IMR-90 (cell line): ENCODE data around the gene PTMS. TPM values are rescaled to one million over a fixed set of nuclear protein-coding genes. Genes with fewer than 3 reads are reported as not detected.

ENCODE experiments used
- ATAC-seq: fragments of 200-7000 bp; cut with Tn5 transposase; 2 replicates; pipeline ENCODE4 v1.9.1; 2020; ENCODE audit warnings: low read depth, mild to moderate bottlenecking, moderate library complexity
- BruUV-seq: library from RNA; stranded (reverse); fragments of 400-500 nt; replicated peaks from 2 replicates; lab custom pipeline; 2021; lab: Mats Ljungman, UMichigan
- CTCF ChIA-PET: fragments of 300-600 bp; formaldehyde crosslinking; extraction: SDS; loops from one replicate; lab custom pipeline; 2021; ENCODE audit warnings: antibody characterized with exemption; lab: Yijun Ruan, JAX
- POLR2A ChIA-PET: fragments of 300-600 bp; sonication (Branson Sonifier 250); formaldehyde crosslinking; loops from one replicate; lab custom pipeline; 2022; ENCODE audit warnings: antibody characterized with exemption; ENCODE audit not compliant: unreplicated experiment; lab: Charles Lee
- DNase-seq: peaks from one replicate; pipeline ENCODE4 v3.0.0; 2013
- H2AFZ ChIP-seq: replicated peaks from 2 replicates; pipeline ENCODE3; 2013; ENCODE audit warnings: low read length, mild to moderate bottlenecking; ENCODE audit not compliant: poor library complexity
- H2AK5ac ChIP-seq: 2 replicates; pipeline ENCODE4 v1.6.1; 2013; ENCODE audit warnings: low read depth, low read length, inconsistent platforms
- H2AK9ac ChIP-seq: replicated peaks from 2 replicates; pipeline ENCODE3; 2013; ENCODE audit warnings: mild to moderate bottlenecking, low read depth, low read length, moderate library complexity; ENCODE audit not compliant: poor library complexity
- H2BK120ac ChIP-seq: 2 replicates; pipeline ENCODE4 v1.6.1; 2013; ENCODE audit warnings: low read depth, low read length, inconsistent platforms
- H2BK15ac ChIP-seq: 3 replicates; pipeline ENCODE4 v1.6.1; 2013; ENCODE audit warnings: low read depth, low read length, inconsistent platforms
- H2BK20ac ChIP-seq: 2 replicates; pipeline ENCODE4 v1.6.1; 2013; ENCODE audit warnings: low read depth, mild to moderate bottlenecking, inconsistent platforms, low read length, moderate library complexity
- H2BK5ac ChIP-seq: 2 replicates; pipeline ENCODE4 v1.6.1; 2013; ENCODE audit warnings: mild to moderate bottlenecking, low read depth, low read length, inconsistent platforms; ENCODE audit not compliant: poor library complexity, severe bottlenecking
- H3K14ac ChIP-seq: replicated peaks from 2 replicates; pipeline ENCODE4 v1.6.1; 2013; ENCODE audit warnings: low read depth, low read length, inconsistent platforms
- H3K18ac ChIP-seq: 2 replicates; pipeline ENCODE4 v1.6.1; 2013; ENCODE audit warnings: low read depth, low read length, control low read depth
- H3K23ac ChIP-seq: 2 replicates; pipeline ENCODE4 v1.6.1; 2013; ENCODE audit warnings: low read depth, low read length, inconsistent platforms
- H3K27ac ChIP-seq: 2 replicates; pipeline ENCODE4 v1.5.1; 2013; ENCODE audit warnings: mild to moderate bottlenecking, control low read depth, low read length; ENCODE audit not compliant: insufficient read depth
- H3K27me3 ChIP-seq: 2 replicates; pipeline ENCODE4 v1.6.1; 2013; ENCODE audit warnings: low read length; ENCODE audit not compliant: control insufficient read depth, insufficient read depth
- H3K36me3 ChIP-seq: 2 replicates; pipeline ENCODE4 v1.6.1; 2013; ENCODE audit warnings: low read length, mixed read lengths; ENCODE audit not compliant: control insufficient read depth, insufficient read depth
- H3K4ac ChIP-seq: 2 replicates; pipeline ENCODE4 v1.6.1; 2013; ENCODE audit warnings: low read depth, low read length, inconsistent platforms
- H3K4me1 ChIP-seq: 2 replicates; pipeline ENCODE4 v1.6.1; 2013; ENCODE audit warnings: low read length, mixed read lengths; ENCODE audit not compliant: control insufficient read depth, insufficient read depth
- H3K4me2 ChIP-seq: 2 replicates; pipeline ENCODE4 v1.6.1; 2013; ENCODE audit warnings: low read depth, mild to moderate bottlenecking, control low read depth, low read length, moderate library complexity
- H3K4me3 ChIP-seq: 2 replicates; pipeline ENCODE4 v1.5.1; 2013; ENCODE audit warnings: low read depth, mild to moderate bottlenecking, control low read depth, low read length, moderate library complexity; ENCODE audit not compliant: insufficient read depth
- H3K56ac ChIP-seq: 2 replicates; pipeline ENCODE4 v1.6.1; 2013; ENCODE audit warnings: low read length, inconsistent platforms; ENCODE audit not compliant: insufficient read depth; ENCODE audit errors: extremely low read depth
- H3K79me1 ChIP-seq, 2 experiments: 2 replicates each; pipeline ENCODE4 v1.6.1; 2013; ENCODE audit warnings: low read length in 2 of 2, inconsistent platforms in 1 of 2, low read depth in 1 of 2
- H3K9ac ChIP-seq: 2 replicates; pipeline ENCODE4 v1.6.1; 2013; ENCODE audit warnings: low read depth, low read length, control low read depth
- H3K9me1 ChIP-seq: 2 replicates; pipeline ENCODE4 v1.6.1; 2013; ENCODE audit warnings: low read length, inconsistent platforms; ENCODE audit not compliant: insufficient read depth
- H3K9me3 ChIP-seq: 2 replicates; pipeline ENCODE4 v1.6.1; 2013; ENCODE audit warnings: low read length; ENCODE audit not compliant: control insufficient read depth, insufficient read depth
- H4K20me1 ChIP-seq: 2 replicates; pipeline ENCODE4 v1.6.1; 2013; ENCODE audit warnings: low read length, inconsistent platforms; ENCODE audit not compliant: insufficient read depth
- H4K5ac ChIP-seq: 2 replicates; pipeline ENCODE4 v1.6.1; 2013; ENCODE audit warnings: mild to moderate bottlenecking, low read depth, low read length, control low read depth
- H4K8ac ChIP-seq, 2 experiments: 2 replicates each; pipeline ENCODE4 v1.6.1; 2013; ENCODE audit warnings: low read depth in 2 of 2, low read length in 2 of 2, control low read depth in 1 of 2, inconsistent platforms in 1 of 2
- H4K91ac ChIP-seq: 2 replicates; pipeline ENCODE4 v1.6.1; 2013; ENCODE audit warnings: low read depth, low read length, inconsistent platforms; ENCODE audit not compliant: insufficient read depth
- BHLHE40 ChIP-seq: fragments of 150-350 bp; IDR thresholded peaks from 2 replicates; pipeline ENCODE4 v1.6.1; 2016; ENCODE audit warnings: mild to moderate bottlenecking, low read depth, low read length
- CEBPB ChIP-seq: IDR thresholded peaks from 2 replicates; pipeline ENCODE4 v1.6.1; 2012; ENCODE audit warnings: low read depth, low read length, improper control_type of control experiment
- CHD1 ChIP-seq: IDR thresholded peaks from 2 replicates; pipeline ENCODE4 v1.6.1; 2012; ENCODE audit warnings: low read depth, low read length, improper control_type of control experiment
- CTCF ChIP-seq: conservative IDR thresholded peaks from 2 replicates; pipeline ENCODE4 v1.5.1; 2012; ENCODE audit warnings: mild to moderate bottlenecking, low read depth, low read length, improper control_type of control experiment
- FOS ChIP-seq: fragments of 150-350 bp; IDR thresholded peaks from 2 replicates; pipeline ENCODE4 v1.6.1; 2016; ENCODE audit warnings: low read depth, low read length
- MAFK ChIP-seq: IDR thresholded peaks from 2 replicates; pipeline ENCODE4 v1.6.1; 2012; ENCODE audit warnings: low read depth, low read length, improper control_type of control experiment
- MAZ ChIP-seq: IDR thresholded peaks from 2 replicates; pipeline ENCODE4 v1.6.1; 2012; ENCODE audit warnings: low read depth, mild to moderate bottlenecking, low read length, improper control_type of control experiment, moderate library complexity, borderline replicate concordance
- MXI1 ChIP-seq: IDR thresholded peaks from 2 replicates; pipeline ENCODE4 v1.6.1; 2012; ENCODE audit warnings: low read depth, mild to moderate bottlenecking, low read length, moderate library complexity, borderline replicate concordance
- NFE2L2 ChIP-seq: fragments of 150-350 bp; IDR thresholded peaks from 2 replicates; pipeline ENCODE4 v1.6.1; 2016; ENCODE audit warnings: low read depth, mild to moderate bottlenecking, low read length
- POLR2A ChIP-seq: IDR thresholded peaks from 2 replicates; pipeline ENCODE4 v1.6.1; 2012; ENCODE audit warnings: mild to moderate bottlenecking, low read depth, low read length
- RAD21 ChIP-seq: IDR thresholded peaks from 2 replicates; pipeline ENCODE4 v1.6.1; 2012; ENCODE audit warnings: low read length, improper control_type of control experiment
- RCOR1 ChIP-seq: IDR thresholded peaks from 2 replicates; pipeline ENCODE4 v1.6.1; 2012; ENCODE audit warnings: mild to moderate bottlenecking, low read length, improper control_type of control experiment; ENCODE audit not compliant: insufficient replicate concordance
- RFX5 ChIP-seq: IDR thresholded peaks from 2 replicates; pipeline ENCODE4 v1.8.0; 2012; ENCODE audit warnings: low read depth, mild to moderate bottlenecking, low read length, moderate library complexity
- SMC3 ChIP-seq: fragments of 150-350 bp; IDR thresholded peaks from 2 replicates; pipeline ENCODE4 v1.6.1; 2016; ENCODE audit warnings: low read depth, mild to moderate bottlenecking, antibody characterized with exemption, low read length, moderate library complexity
- WGBS, 2 experiments: methylation state at CpG; one replicate each; pipeline versions ENCODE4 v1.1.5 to v1.1.7; 2013; ENCODE audit warnings: missing lambda C conversion rate in 2 of 2; ENCODE audit not compliant: insufficient read length in 1 of 2; ENCODE audit errors: extremely low coverage in 2 of 2; 5-methylcytosine and 5-hydroxymethylcytosine counted together
- dilution Hi-C: fragments of 300-500 bp; cut with HindIII; formaldehyde crosslinking; loops from one replicate; pipeline ENCODE4 v1.14.3; 2018; ENCODE audit warnings: low sequenced_read_pairs; ENCODE audit not compliant: unreplicated experiment
- in situ Hi-C: fragments of 300-500 bp; cut with MboI; formaldehyde crosslinking; loops from 3 replicates; pipeline ENCODE4 v1.14.3; 2019; ENCODE audit warnings: low sequenced_read_pairs, inconsistent platforms, mixed read lengths
- intact Hi-C: fragments of 100-400 bp; cut with micrococcal nuclease; formaldehyde crosslinking; loops from 2 replicates; pipeline ENCODE4 v1.10.0; 2022
- polyA plus RNA-seq, 3 experiments: library from polyadenylated mRNA; depleted of rRNA; stranded (reverse); fragments of >200 nt; gene quantifications; 2 replicates each; pipeline ENCODE4 v1.2.3, GENCODE V29; 2012; ENCODE audit warnings: low replicate concordance in 1 of 3
- total RNA-seq: library from RNA; depleted of rRNA; stranded (reverse); fragments of >200 nt; gene quantifications from 2 replicates; pipeline ENCODE4 v1.2.3, GENCODE V29; 2012
- TF ChIP-seq, protein P1 (sequence below): fragments of 150-350 bp; IDR thresholded peaks from 2 replicates; pipeline ENCODE4 v1.6.1; 2016; ENCODE audit warnings: low read depth, mild to moderate bottlenecking, low read length, moderate library complexity, borderline replicate concordance

Gene PTMS
- total and polyA plus RNA-seq, 2 of the 4 experiments (the other 2 are of a cell fraction), result 17.2 to 275 TPM

DNA sequence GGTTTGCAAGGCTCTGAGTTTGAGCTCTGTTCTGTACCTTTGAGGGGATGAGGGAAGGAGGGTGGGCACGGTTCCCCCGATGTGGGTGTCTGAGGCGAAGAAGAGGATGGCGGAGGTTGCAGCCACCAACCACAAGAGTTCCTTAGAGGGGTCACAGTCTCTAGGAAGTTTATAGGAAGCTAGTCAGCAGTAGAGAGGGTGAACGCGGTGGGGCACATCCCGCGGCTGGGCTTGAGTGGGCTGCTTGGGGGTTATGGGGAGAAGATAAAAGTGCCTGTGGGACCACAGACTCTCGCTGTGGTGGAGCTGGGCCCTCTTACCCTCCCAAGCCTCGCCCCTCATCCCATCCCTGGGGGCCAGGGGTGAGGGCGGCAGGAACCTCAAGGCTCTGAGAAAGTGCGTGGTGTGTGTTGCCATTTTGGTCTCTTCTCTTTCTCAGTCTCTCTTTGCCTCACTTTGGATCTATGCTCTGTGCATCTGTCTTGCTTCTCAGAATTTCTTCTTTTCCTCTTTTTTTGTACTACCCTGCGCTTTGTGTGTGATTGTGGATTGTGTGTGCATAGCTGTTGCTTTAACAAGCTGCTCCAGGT, 25.9 kb downstream of the PTMS start:
- Histone ChIP-seq H3K56ac (no peak overlapping the region), H4K5ac (peak overlapping the region; percentile 27), H3K36me3 (0 out of 2 replicates have a peak, but pooled peaks cover 2% of the 10 kb centered on the region), H2BK15ac (no peak overlapping the region), H3K9ac (peak overlapping the region; percentile 3), H4K20me1 (no peaks in the 10 kb centered on the region), H2AK5ac (no peak overlapping the region), H3K23ac (peak overlapping the region; percentile 1; the same call in 1 of the 2 replicates), H4K91ac (0 out of 2 replicates have a peak overlapping the region, but pooled peaks have one; percentile 32), H2BK120ac (0 out of 2 replicates have a peak overlapping the region, but pooled peaks have one; percentile 51), H2AK9ac (no peak overlapping the region), H3K4me3 (no peak overlapping the region), H3K4me2 (peak overlapping the region; percentile 44), H2AFZ (peak overlapping the region; percentile 89), H3K79me1 (peaks cover 0 to 14% of the 10 kb centered on the region in 2 experiments; a peak in 2 of 4 replicates), H3K4ac (peak overlapping the region; percentile 64), H3K4me1 (peaks cover 21% of the 10 kb centered on the region), H3K9me1 (peaks cover 8% of the 10 kb centered on the region; the same call in 1 of the 2 replicates), H4K8ac (peak overlapping the region; percentile 59 to 86), H3K18ac (peak overlapping the region; percentile 9; the same call in 1 of the 2 replicates), H3K27ac (no peak overlapping the region; the same call in 1 of the 2 replicates), H3K9me3 (no peaks in the 10 kb centered on the region), H2BK20ac (no peak overlapping the region), H2BK5ac (no peak overlapping the region), H3K14ac (peak overlapping the region; percentile 51; the same call in 1 of the 2 replicates), H3K27me3 (no peaks in the 10 kb centered on the region)
- no peak for ATAC-seq
- in situ Hi-C loops, result no loop called here
- no peak for DNase-seq
- CTCF ChIA-PET, result interaction anchor here (1.4 kb wide), 1 partner anchor 39 kb away, joined by 6 read pairs; the partner anchor contains the start of gene MLF2
- dilution Hi-C loops, result no loop called here
- intact Hi-C loops, result no loop called here
- POLR2A ChIA-PET, result no interaction called here
- WGBS, 2 experiments, result 96% methylated on average over 5 of the region's 13 CpGs; no CpG with 5 or more reads in 1 of the 2 experiments
- no TSS peak for BruUV-seq
- TF ChIP-seq, protein P1, sequence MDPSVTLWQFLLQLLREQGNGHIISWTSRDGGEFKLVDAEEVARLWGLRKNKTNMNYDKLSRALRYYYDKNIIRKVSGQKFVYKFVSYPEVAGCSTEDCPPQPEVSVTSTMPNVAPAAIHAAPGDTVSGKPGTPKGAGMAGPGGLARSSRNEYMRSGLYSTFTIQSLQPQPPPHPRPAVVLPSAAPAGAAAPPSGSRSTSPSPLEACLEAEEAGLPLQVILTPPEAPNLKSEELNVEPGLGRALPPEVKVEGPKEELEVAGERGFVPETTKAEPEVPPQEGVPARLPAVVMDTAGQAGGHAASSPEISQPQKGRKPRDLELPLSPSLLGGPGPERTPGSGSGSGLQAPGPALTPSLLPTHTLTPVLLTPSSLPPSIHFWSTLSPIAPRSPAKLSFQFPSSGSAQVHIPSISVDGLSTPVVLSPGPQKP, result no peak
- TF ChIP-seq MAZ, result no peak
- no peak for TF ChIP-seq CHD1
- no peak for TF ChIP-seq CTCF
- no peak for TF ChIP-seq SMC3
- no peak for TF ChIP-seq BHLHE40
- no peak for TF ChIP-seq MXI1
- no peak for TF ChIP-seq POLR2A
- TF ChIP-seq RCOR1, result no peak
- TF ChIP-seq CEBPB, result no peak
- TF ChIP-seq RFX5, result no peak
- no peak for TF ChIP-seq FOS
- no peak for TF ChIP-seq RAD21
- TF ChIP-seq MAFK, result no peak
- no peak for TF ChIP-seq NFE2L2
